Nephron progenitor cell (in vitro differentiated cells): Measurements from ENCODE around the gene FAM120A.
A peak's percentile ranks its signal among the peaks of the same experiment; 100 is the strongest.

Experiments
- DNase-seq: peaks from one replicate; pipeline ENCODE4 v3.0.0; 2021
- H3K27ac Mint-ChIP-seq: 2 replicates; pipeline ENCODE4 v1.8.0; 2021; ENCODE audit warnings: mild to moderate bottlenecking, moderate library complexity, mixed read lengths
- H3K27me3 Mint-ChIP-seq: 2 replicates; pipeline ENCODE4 v1.8.0; 2021; ENCODE audit warnings: mild to moderate bottlenecking, low read depth, mixed read lengths; ENCODE audit not compliant: poor library complexity
- H3K36me3 Mint-ChIP-seq: 2 replicates; pipeline ENCODE4 v1.8.0; 2021; ENCODE audit warnings: low read depth, mixed read lengths
- H3K4me1 Mint-ChIP-seq: 2 replicates; pipeline ENCODE4 v1.8.0; 2021; ENCODE audit warnings: mixed read lengths
- H3K4me3 Mint-ChIP-seq: 2 replicates; pipeline ENCODE4 v1.8.0; 2021; ENCODE audit warnings: mild to moderate bottlenecking, moderate library complexity, mixed read lengths
- H3K9me3 Mint-ChIP-seq: 2 replicates; pipeline ENCODE4 v1.8.0; 2021; ENCODE audit warnings: mild to moderate bottlenecking, moderate library complexity, mixed read lengths
- CTCF ChIP-seq: fragments of 200-600 bp; sonication (generic); IDR thresholded peaks from 2 replicates; pipeline ENCODE4 v1.5.0; 2021; ENCODE audit warnings: antibody characterized with exemption

FAM120A gene

GRCh38 chr9:93479726-93480125 is 28.2 kb downstream of the FAM120A start:
- Mint-ChIP-seq H3K27me3 (peaks cover 6% of the 10 kb centered on the region), H3K27ac (no peak overlapping the region), H3K4me3 (no peak overlapping the region), H3K36me3 (peaks cover 34% of the 10 kb centered on the region), H3K9me3 (peaks cover 2% of the 10 kb centered on the region), H3K4me1 (peaks cover 34% of the 10 kb centered on the region)
- no peak for TF ChIP-seq CTCF
- DNase-seq: no peak

DNA sequence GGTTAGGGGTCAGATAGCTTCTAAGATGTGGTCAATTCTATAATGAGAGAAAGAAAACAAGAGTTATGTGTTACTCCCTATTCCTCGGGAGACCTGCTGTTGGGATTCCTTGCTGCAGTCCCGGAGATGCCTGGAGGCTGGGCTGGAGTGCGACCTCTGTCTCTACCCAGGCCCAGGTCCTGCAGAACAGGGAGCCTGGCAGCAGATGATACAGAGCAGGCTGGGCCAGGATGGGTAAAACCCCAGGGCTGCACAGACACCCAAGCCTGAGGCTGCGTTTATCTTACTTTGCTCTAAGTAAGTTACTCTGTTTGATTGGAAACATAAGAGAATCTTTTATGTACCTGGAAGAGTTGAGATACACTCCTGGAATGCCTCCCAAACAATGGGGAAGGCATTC is 28.8 kb downstream of the FAM120A start:
- TF ChIP-seq CTCF: no peak
- DNase-seq: no peak
- H3K27me3 Mint-ChIP-seq: peaks cover 6% of the 10 kb centered on the region

DNA sequence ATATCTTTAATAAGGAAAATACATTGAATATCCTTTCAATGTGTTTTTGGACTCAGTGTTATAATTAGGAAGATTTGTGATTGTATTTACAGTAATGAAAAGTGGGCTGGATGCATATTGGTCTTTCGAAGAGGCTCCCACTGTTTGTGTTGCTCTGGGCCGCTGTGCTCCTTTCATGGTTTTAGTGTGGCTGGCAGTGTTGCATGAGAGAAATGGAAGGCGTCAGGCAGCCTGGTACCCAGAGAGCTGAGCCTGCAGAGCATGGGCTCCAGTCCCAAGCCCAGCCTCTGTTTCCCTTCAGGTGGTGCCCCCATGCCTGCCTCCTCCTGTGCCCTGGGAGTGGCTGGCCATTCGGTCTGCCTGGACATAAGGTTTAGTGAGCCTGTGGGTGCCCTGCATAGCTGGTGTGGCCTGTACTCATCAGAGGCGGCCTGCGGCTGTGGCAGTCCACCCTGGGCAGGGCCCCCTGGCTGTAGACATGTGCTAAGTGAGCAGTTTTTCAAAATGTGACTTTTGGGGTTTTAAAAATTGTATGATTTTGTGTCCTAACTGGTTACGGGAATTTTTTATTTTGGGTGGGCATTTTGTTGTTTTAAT is 29.3 kb downstream of the FAM120A start:
- no peak for DNase-seq
- no peak for TF ChIP-seq CTCF
- no peaks in the 10 kb centered on the region for H3K9me3 Mint-ChIP-seq
- no peak overlapping the region for H3K4me3 Mint-ChIP-seq
- peaks cover 33% of the 10 kb centered on the region for H3K36me3 Mint-ChIP-seq
- H3K27me3 Mint-ChIP-seq: peaks cover 6% of the 10 kb centered on the region
- peaks cover 34% of the 10 kb centered on the region for H3K4me1 Mint-ChIP-seq
- no peak overlapping the region for H3K27ac Mint-ChIP-seq

More for the DNA sequence above, 28.8 kb downstream of the FAM120A start:
- no peaks in the 10 kb centered on the region for H3K9me3 Mint-ChIP-seq
- H3K36me3 Mint-ChIP-seq: peaks cover 34% of the 10 kb centered on the region
- no peak overlapping the region for H3K4me3 Mint-ChIP-seq
- H3K4me1 Mint-ChIP-seq: peaks cover 34% of the 10 kb centered on the region
- peak overlapping the region; percentile 33 for H3K27ac Mint-ChIP-seq

GRCh38 chr9:93483497-93483896 is 32.0 kb downstream of the FAM120A start:
- no peak for TF ChIP-seq CTCF
- peaks cover 48% of the 10 kb centered on the region for H3K36me3 Mint-ChIP-seq
- H3K4me1 Mint-ChIP-seq: peaks cover 24% of the 10 kb centered on the region
- peaks cover 6% of the 10 kb centered on the region for H3K27me3 Mint-ChIP-seq
- H3K4me3 Mint-ChIP-seq: no peak overlapping the region
- DNase-seq: no peak
- no peaks in the 10 kb centered on the region for H3K9me3 Mint-ChIP-seq
- no peak overlapping the region for H3K27ac Mint-ChIP-seq

DNA sequence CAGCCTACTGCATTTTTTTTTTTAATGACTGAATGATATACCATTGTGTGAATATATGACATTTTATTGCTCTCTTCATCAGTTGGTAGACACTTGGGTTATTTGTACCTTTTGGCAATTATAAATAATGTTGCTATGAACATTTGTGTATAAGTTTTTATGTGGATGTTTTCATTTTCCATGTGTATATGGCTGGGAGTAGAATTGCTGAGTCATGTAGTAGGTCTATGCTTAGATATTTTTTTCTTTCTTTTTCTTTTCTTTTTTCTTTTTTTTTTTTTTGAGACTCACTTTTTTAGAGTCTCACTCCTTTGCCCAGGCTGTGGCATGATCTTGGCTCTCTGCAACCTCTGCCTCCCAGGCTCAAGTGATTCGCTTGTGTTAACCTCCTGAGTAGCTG is 34.8 kb downstream of the FAM120A start:
- Mint-ChIP-seq H3K9me3 (no peaks in the 10 kb centered on the region), H3K4me3 (no peak overlapping the region), H3K27ac (no peak overlapping the region), H3K4me1 (peaks cover 11% of the 10 kb centered on the region), H3K27me3 (peaks cover 1% of the 10 kb centered on the region), H3K36me3 (peaks cover 53% of the 10 kb centered on the region)
- TF ChIP-seq CTCF: no peak
- DNase-seq: no peak

- Mint-ChIP-seq H3K4me3 (no peak overlapping the region), H3K27ac (peak overlapping the region; percentile 43), H3K4me1 (peaks cover 17% of the 10 kb centered on the region), H3K27me3 (no peaks in the 10 kb centered on the region), H3K36me3 (peaks cover 47% of the 10 kb centered on the region), H3K9me3 (no peaks in the 10 kb centered on the region)
- no peak for DNase-seq
- TF ChIP-seq CTCF: no peak
These were observed 36.8 kb downstream of the FAM120A start for GRCh38 chr9:93488244-93488643.
